ENCODE results near the gene ADAM19. TPM values are rescaled to one million over a fixed set of nuclear protein-coding genes. Genes with fewer than 3 reads are reported as not detected.

The ADAM19 gene
- total RNA-seq, 1 donor from 2014 or later, result 30.0 TPM

DNA sequence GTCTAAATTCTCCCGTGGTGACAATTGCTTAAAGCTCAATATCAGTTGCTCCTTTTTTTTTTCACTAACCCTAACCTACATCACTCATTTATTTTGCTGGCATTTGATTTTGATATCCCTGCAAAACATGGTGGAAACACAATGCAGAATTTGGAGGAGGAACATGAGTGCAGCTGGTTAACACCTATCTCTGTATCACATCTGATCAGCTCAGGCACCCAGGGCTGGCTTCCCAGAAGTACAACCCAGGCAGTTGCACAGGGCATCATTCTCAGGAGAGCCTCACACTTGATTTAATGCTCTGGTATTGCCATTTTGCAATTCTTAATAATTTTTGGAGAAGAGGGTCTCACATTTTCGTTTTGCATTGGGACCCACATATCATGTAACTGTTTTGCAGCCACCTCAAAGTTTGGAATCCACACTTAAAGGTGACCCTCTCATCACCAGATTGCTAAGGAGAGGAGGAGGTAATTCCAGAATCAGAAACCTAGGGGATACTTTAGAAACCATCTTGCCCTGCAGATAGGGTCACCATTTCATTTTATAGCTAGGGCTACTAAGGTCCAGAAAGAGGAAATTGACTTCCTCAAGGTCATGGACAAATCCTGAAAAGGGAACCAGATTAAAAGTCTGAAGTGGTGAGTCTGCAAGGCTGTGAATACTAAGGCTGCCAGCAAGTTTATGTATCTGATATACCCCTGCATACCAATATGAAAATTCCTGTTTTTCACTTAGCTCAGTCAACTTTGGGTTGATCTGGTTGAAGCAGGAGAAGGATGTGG is 19.3 kb upstream of the ADAM19 start:
- no peak for DNase-seq

DNA sequence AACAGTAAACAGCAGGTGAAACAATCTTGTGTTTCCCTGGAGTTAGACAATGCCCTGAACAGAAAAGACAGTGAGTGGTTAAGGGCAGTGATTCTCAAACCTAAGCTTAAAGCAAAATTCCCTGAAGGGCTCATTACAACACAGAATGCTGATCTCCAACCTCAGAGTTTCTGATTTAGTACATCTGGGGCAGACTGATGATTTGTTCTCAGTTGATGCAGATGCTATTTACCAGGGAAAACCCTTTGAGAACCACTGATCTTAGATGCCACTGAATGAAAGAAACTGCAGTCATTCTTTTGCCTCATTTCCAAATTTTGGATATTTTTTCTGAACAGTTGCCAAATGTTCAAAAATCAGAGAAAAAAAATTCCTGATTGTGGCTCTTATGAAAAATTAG is 18.7 kb upstream of the ADAM19 start:
- DNase-seq, result no peak

DNA sequence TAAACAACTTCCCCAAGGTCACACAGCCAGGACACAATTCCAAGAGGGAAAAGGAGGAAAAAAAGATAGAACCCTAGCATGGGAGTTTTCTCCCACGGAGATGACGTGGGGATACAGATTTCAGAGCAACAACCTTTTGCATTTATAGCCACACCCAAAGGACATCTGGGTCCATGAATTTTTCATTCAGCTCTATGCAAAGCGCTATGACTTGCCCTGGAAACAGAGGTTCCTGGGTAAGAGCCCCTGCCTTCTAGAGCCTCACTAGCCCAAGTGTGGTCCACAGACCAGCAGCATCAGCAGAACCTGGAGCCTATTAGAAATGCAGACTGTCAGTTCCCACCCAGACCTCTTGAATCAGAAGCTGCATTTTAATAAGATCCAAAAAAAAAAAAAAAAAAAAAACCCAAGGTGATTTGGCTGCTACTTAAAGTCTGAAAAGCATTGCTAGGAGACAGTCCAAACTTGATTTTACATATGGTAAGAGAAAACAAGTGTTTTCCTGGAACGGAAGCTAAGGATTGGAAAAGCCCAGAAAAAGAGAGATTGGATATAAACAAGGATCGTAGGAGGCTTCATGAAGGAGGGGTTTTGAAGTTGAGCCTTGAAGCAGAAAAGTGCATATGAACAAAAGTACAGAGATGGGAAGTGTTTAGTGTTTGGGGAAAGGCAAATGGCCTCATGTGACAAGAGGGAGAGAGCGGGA is 17.6 kb upstream of the ADAM19 start:
- peak; percentile 33 for DNase-seq

DNA sequence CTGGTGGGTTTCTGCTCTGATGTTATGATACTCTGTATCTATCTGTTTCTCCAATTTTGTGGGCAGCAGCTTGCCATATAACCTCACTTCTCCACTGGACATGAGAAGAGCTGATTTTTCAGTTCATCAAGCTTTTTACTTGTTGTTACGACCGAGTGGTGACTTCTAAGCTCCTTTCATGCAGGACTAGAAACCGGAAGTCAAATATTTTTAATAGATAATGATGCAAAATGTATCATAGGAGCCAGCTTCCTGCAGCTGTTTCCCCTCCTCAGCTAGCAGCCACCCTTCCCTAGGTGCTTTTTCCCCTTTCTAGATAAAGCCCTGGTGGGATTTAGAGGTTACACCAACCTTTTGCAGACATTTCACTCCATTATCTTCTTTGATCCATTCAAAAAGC is 17.0 kb upstream of the ADAM19 start:
- DNase-seq, result peak; percentile 68

DNA sequence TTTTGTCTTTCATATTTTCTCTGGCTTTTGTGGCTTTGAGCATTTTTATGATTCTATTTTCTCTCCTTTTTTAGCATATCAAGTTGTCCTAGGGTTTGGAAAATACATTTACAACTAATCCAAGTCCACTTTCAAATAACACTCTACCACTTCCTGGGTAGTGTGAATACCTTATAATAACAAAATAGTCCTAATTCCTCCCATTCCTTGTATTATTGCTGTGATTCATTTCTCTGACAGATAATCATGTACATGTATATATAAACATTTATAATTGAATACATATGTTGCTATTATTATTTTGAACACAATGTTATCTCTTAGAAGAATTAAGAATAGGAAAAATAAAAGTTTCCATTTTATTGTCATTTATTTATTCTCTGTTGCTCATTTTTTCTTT is 14.9 kb upstream of the ADAM19 start:
- DNase-seq, result no peak

DNA sequence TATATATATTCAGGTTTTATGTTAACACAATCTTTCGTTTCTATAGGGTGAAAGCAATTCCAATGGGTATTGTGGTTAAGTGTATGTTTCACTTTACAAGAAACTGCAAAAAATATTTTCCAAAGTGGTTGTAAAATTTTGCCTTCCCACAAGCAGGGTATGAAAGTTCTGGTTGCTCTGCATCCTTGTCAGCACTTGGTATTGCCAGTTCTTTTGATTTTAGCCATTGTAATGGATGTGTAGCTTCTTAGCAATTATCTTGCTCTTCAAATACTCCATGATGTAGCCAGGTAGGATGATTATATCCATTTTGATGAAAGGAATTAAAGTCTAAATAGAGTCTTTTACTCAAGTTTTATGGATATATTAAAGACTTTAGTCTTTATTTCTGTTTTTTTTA is 9.1 kb upstream of the ADAM19 start:
- DNase-seq, result no peak

DNA sequence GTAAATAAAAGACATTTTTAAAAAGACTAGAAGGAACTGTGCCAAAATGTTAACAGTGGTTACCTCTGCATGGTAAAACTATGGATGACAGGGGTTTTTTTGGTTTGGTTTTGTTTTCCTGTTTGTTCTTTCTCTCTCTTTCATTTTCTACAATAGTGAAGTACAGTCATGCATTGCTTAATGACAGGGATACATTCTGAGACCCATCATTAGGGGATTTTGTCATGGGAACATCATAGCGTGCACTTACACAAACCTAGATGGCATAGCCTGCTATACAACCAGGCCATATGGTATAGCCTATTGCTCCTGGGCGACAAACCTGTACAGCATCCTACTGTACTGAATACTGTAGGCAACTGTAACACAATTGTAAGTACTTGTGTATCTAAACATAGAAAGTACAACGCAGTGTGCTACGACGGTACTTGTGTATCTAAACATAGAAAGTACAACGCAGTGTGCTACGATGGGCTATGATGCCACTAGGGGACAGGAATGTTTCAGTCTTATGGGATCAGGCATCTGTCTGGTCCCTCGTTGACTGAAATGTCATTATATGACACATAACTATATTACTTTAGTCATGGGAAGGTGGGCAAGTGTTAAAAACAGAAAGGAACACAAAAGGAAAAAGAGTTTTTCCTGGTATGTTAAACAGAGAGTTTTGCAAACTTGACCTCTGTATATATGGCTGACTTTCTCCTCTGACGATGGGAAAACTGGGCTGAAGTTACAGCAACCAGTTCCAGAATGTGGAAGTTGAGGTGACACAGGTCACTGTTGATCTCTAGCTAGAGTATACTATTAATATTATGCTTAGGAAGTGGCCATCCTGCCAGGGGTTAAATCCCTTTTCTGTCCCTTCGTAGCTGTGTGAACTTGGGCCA is 7.4 kb upstream of the ADAM19 start:
- peak; percentile 47 for DNase-seq

DNA sequence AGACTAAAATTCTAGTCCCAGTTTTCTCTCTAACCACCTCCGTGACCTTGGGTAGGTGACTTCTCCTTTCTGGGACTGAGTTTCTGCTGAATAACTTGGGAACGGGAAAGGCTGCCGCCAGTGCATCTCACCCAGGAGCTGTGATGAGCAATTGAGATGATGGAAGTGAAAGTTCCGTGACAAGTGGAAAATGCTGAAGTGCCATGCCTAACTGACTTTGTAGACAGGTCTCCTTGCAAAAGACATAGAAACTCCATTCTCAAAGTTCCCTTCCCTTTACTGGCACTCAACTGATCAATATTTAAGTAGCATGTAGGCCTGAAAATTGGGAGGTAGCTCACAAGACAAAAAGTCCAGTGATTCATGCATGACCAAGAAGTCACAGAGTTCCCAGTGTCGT is 6.3 kb upstream of the ADAM19 start:
- no peak for DNase-seq

DNA sequence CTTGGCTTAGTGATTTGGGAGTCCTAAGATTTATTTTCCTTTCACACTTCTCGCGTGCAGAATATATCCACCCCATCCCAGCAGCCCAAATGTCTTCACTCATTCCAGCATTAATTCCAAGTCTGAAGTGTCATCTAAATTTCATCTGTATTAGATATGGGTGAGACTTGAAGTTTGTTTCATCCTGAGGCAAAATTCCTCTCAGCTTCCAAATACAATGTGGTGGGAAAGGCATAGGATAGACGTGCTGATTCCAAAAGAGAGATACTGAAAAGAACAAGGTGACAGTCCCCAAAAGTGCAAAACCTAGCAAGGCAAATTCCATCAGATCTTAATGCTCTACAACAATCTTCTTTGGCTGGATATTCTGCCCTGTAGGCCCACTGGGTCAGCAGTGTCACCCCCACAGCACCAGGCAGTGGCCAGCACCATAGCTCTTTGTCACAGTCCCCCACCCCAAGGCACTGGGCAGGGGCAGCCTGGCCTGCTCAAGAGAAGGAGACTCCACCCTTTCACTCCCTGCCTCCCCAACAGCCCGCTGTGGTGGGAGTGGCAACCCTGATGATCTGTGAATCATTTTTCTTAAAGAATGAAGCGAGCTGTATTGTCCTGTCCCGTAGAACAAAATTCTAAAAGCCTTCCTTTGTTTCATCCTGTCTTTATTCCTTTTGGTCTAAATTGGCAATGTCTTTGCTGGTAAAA is 2.7 kb upstream of the ADAM19 start:
- DNase-seq, result no peak

DNA sequence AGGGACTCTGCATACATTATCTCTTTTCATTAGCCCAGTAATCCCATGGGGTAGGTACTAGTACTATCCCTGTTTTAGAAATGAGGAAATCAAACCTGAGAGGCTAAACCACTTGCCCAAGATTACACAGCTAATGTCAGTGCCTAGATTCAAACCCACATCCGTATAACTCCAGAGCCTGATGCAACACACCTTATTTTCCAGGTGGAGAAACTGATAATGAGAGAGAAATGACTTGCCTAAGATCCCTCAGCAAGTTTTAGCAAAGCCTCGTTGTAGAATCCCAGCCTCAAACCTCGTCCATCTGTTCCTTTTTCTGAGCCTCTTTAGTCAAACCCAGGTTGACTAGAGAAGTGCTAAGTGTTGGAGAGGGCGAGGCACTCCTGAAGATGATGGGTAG is 1.1 kb upstream of the ADAM19 start:
- DNase-seq, result no peak

DNA sequence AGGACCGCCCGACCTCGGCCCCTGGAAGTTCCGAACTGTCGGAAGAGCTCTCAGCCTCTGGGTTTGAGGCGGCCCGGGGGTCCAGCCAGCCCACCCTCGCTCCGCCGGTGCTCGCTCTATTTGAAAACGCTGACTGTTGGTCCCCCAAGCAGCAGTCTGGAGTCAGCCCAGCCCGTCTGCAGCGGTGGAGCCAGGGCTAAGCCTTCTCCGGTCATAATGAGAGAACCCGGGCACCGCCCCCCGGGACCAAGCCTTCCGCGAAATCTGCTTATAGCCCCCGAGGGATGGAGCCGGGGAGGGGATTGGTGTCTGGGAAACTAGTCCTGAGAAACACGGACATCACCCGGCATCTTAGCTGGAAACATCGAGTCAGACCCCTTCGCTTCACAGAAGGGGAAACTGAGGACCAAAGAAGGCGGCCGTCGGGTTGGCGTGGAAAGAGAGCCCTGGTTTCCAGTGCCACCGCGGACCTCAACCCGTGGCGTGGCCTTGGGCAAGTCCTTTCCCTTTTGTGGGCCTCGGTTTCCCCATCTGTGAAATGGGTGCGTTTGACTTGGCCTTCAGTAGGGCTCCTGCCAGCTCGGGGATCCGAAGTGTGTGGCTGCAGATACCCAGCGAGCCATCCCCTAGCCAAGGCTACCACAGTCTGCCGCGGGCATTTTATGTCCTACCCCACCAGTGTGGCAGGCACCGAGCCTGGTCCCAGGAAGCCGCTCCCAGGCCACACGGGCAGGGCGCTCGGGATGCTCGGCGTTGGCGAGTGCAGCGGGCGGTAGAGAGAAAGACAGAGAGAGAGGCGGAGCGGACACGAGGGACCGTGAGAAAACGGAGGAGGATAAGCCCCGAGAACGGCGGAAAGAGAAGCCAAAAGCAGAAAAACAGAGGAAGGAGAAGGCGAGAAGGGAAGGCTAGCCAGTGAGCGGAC is 857 bp downstream of the ADAM19 start:
- DNase-seq, result no peak

DNA sequence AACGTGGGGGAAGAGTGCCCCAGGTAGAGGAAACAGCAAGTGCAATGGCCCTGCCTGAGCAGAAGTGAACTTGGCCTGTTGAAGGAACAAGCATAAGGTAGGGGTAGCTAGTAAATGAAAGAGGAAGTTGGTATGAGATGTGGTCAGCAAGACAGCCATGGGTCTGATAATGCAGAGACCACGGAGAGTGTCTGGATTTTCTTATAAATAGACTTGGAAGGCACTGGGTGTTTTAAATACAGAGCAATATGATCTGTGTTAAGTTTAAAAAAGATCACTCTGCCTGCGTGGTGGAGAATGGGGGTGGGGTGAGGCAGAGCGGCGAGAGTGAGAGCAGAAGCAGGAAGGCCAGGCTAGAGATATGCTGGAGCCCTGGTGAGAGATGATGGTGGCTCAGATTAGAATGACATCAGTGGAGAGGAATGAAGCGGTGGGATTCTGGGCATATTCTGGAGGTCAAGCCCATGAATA is 4.2 kb downstream of the ADAM19 start:
- no peak for DNase-seq

DNA sequence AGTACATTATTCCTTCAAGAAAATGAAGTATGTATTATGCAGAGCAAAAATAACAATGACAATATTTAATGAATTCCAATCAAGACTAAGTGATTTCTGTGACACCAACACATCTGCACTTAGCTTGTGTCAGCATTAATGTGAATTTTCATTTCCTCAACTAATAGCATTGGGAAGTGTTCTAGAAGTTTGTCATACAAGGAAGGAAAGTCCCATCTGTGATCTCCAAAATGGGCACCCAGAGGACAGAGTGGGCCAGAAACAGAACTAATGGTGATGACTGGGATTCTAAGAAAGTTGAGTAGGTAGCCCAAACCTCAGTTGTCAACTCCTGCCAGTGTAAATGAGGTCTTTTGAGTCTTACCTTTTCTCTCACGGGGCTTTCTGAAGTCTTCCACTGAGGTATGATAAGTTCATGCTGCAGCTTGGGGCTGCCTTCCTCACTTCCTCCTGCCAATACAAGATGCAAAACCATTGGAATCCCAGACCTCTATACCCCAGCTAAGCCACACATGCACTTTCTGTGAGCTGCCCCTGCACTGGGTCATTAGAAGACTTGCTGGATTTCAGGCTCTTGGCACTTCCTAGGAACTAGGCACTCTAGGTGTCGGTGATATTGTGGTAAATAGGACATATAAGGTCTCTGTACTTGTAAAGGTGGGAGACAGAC is 4.9 kb downstream of the ADAM19 start:
- DNase-seq, result no peak

DNA sequence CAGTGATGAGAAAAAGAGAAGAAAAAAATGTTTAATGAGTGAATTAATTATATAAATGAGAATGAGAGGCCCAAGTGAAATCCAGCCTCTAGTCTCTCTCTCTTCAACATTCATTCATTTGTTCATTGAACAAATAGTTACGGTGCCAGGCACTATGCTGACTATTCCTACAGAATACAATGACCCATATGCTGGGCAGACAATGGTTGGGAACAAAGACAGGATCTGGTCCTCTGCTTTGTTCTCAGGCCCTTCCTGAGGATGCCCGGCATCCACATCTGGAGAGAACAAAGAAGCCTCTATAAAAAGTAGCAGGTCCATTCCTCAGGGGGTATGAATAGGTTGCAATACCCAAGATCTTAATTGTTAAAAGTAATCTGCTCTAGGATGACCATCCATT is 6.9 kb downstream of the ADAM19 start:
- peak; percentile 71 for DNase-seq

DNA sequence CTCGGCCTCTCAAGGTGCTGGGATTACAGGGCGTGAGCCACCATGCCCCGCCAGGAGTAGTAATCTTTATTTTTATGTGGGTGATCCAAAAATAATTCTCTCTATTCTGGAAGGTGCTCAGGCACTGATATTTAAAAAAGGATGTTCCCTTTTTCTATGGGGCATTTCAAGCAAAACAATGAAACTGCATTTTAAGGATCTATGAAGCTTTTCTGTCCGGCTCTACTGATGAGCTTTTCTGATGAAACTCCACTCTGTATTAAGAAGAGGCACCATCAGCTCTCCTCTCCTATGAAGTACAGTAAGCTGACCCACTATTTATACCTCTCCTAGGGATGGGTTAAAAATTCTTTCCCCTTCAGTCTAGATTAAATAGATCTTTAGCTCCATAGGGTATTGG is 7.4 kb downstream of the ADAM19 start:
- DNase-seq, result no peak

DNA sequence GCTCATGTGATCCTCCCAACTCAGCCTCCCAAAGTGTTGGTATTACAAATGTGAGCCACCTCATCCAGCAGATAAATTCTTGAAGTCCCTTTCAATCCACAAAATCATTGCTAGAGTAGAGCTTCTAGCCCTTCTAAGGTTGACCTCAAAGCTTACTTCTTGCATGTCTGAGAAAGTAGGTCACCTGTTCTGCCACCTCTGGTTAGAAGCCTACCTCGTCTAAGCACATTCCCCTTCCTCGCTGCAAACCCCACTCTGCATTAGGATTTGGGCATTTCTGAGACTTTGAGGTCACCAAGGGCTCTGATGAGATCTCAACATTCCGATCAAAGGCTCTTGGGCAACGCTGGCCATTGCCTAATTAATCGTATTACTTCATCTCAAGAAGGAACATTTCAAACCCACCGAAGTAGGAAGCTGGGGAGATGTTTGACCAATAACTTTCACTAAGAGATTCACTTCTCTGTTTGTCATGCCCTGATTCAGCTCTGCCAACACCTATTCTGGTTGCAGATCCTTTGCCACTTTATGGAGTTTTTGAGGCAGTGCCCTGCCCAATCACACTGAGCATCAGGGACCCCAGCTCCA is 8.6 kb downstream of the ADAM19 start:
- DNase-seq, result no peak

DNA sequence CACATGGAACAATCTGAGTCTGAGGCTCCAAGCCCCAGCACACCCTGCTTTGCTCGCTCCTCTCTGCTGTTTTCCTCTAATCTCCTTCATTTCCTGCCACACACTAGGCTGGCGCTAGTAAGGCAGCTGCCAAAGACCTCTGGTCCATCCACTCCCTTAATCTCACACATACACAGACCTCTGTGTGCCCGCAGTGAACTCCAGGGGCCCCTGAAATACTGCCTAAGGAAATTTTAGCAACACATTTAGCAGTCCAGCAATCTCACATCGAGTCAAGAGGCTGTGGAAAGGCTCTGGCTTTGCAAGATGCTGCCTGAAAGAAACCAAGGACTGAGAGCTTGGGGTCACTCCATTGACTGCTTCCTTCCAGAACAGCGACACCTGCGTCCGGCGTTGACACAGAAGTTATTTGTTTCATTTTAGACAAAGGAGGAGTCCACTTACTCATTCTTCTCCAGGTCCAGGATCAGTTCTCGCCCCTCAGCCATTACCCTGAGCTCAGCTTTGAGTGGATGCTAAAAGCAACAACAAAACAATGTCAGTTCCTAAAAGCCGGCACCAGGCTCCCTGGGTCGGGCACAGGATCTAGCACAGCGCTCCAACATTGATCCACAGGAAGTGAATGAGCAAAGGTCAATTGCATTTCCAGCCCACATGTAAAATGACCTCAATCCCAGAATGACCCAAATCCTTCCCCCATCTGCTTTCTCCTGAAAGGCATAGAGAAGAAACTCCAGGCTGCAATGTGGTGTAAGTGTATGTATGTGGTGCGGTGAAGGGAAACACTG is 11.5 kb downstream of the ADAM19 start:
- peak; percentile 92 for DNase-seq

DNA sequence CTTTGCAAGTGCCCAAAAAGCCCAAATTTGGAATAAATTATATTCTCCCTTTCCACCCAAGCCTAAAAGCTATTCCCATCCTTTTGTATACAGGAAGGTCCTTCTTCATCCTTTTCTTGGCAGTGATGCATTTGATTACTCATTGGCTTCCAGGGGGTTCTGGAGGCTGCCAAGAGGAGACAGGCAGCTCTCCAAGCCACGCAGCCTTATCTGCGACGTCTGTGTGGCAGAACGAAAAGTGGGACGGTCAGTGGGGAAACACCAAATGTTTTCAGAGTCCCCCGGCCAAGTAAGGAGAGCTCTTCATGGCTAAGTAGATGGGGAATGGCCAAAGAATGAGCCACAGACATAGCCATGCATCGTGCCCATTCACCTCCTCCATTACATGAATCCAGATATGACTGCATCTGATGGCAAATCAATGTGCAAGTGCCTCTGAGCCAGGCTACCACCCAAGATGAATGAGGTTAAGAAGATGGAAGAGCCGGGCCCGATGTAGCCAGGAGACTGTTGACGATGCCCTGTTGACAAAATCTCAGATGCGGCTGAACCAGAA is 12.1 kb downstream of the ADAM19 start:
- DNase-seq, result peak; percentile 48

DNA sequence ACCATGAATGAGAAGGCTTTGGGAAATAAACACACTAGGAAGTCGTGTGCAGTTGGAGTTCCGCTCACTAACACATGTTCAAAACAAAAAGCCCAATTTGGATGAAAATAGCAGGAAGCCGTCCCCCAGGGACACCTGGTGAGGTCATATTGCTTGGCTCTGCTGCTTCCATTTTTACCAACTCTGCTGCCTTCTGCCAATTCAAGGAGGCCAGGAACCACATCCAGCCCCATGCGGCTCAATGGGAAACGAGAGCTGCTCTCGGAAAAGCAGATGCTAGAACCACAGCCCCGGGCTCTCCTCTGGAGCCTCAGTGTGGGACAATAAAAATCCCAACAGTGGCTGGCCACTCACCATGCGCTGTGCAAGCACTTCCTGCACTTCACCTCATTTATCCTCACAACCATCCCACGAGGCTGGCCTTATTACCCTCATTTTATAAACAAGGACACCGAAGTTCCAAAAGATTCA is 13.4 kb downstream of the ADAM19 start:
- DNase-seq, result peak; percentile 93

All from dermis blood vessel endothelial cell (primary cell).